ENCODE data around the gene CLNK.

The CLNK gene

GRCh38 chr4:10441512-10441911 lies 243.1 kb downstream of the CLNK start:
- Histone ChIP-seq H3K27ac (ENCODE audit: low read depth, low read length) (no peak overlapping the region), H3K9me3 (ENCODE audit: low read length) (peaks cover 9% of the 10 kb centered on the region), H3K27me3 (ENCODE audit: control insufficient read depth in 1 of 2, insufficient read depth in 2 of 2, low read length in 2 of 2) (no peaks in the 10 kb centered on the region), H3K4me1 (ENCODE audit: insufficient read depth, low read length) (no peaks in the 10 kb centered on the region), H3K9ac (ENCODE audit: low read length) (no peak overlapping the region), H3K36me3 (ENCODE audit: insufficient read depth, low read length) (peaks cover 13% of the 10 kb centered on the region), H3K4me3 (ENCODE audit: low read depth in 1 of 2, low read length in 2 of 2) (no peak overlapping the region)

GRCh38 chr4:10438924-10439323 lies 245.6 kb downstream of the CLNK start:
- no peak overlapping the region for H3K9ac ChIP-seq (ENCODE audit: low read length)
- no peak overlapping the region for H3K27ac ChIP-seq (ENCODE audit: low read depth, low read length)
- H3K4me1 ChIP-seq (ENCODE audit: insufficient read depth, low read length): no peaks in the 10 kb centered on the region
- no peak overlapping the region for H3K4me3 ChIP-seq (ENCODE audit: low read depth in 1 of 2, low read length in 2 of 2)
- no peaks in the 10 kb centered on the region for H3K36me3 ChIP-seq (ENCODE audit: insufficient read depth, low read length)
- H3K27me3 ChIP-seq (ENCODE audit: control insufficient read depth in 1 of 2, insufficient read depth in 2 of 2, low read length in 2 of 2): no peaks in the 10 kb centered on the region
- no peaks in the 10 kb centered on the region for H3K9me3 ChIP-seq (ENCODE audit: low read length)

DNA sequence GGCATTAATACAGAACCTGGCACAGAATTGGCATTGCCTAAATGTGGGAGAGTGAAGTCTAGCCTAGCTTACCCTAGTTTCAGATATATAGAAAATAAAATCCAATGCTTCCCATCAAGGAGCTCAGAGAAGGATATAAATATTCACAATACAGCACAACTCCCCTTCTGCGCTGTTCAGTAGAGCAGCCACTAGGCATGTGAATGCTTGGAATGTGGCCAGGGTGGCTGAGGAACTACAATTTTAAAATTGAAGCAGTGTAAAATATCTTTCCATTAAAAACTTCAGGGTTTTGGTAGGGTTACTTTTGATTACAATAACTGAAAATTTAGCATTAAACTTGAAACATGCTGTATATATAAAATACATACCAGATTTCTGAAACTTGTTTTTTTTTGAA lies 246.8 kb downstream of the CLNK start:
- no peaks in the 10 kb centered on the region for H3K36me3 ChIP-seq (ENCODE audit: insufficient read depth, low read length)
- H3K27me3 ChIP-seq (ENCODE audit: control insufficient read depth in 1 of 2, insufficient read depth in 2 of 2, low read length in 2 of 2): no peaks in the 10 kb centered on the region
- no peaks in the 10 kb centered on the region for H3K9me3 ChIP-seq (ENCODE audit: low read length)
- no peaks in the 10 kb centered on the region for H3K4me1 ChIP-seq (ENCODE audit: insufficient read depth, low read length)
- H3K27ac ChIP-seq (ENCODE audit: low read depth, low read length): no peak overlapping the region
- no peak overlapping the region for H3K4me3 ChIP-seq (ENCODE audit: low read depth in 1 of 2, low read length in 2 of 2)
- no peak overlapping the region for H3K9ac ChIP-seq (ENCODE audit: low read length)
